GM23338 (cell line): ENCODE data around the gene FAM167B. TPM values are rescaled to one million over a fixed set of nuclear protein-coding genes. Genes with fewer than 3 reads are reported as not detected.

Experiments used
- ATAC-seq: fragments of 200-7000 bp; cut with Tn5 transposase; 3 replicates; pipeline ENCODE4 v1.9.1; 2020
- DNase-seq: peaks from one replicate; pipeline ENCODE4 v3.0.0-alpha.2; 2015; ENCODE audit warnings: low spot score
- H2AFZ ChIP-seq: fragments of 200-600 bp; sonication (generic); 2 replicates; pipeline ENCODE4 v1.8.0; 2016; ENCODE audit warnings: antibody characterized with exemption, mild to moderate bottlenecking, moderate library complexity
- H3F3A ChIP-seq: fragments of 200-600 bp; sonication (generic); replicated peaks from 2 replicates; pipeline ENCODE4 v1.8.0; 2017; ENCODE audit warnings: antibody characterized with exemption, mixed run types, low read depth
- H3K27ac ChIP-seq: fragments of 200-600 bp; sonication (generic); 2 replicates; pipeline ENCODE4 v1.6.1; 2016; ENCODE audit warnings: low read depth
- H3K27me3 ChIP-seq: fragments of 200-600 bp; sonication (generic); 2 replicates; pipeline ENCODE4 v1.8.0; 2016; ENCODE audit warnings: mild to moderate bottlenecking, mixed run types, moderate library complexity; ENCODE audit not compliant: insufficient read depth
- H3K36me3 ChIP-seq: fragments of 200-600 bp; sonication (generic); 2 replicates; pipeline ENCODE4 v1.8.0; 2016; ENCODE audit warnings: mild to moderate bottlenecking; ENCODE audit not compliant: insufficient read depth
- H3K4me1 ChIP-seq: fragments of 200-600 bp; sonication (generic); 2 replicates; pipeline ENCODE4 v1.8.0; 2016; ENCODE audit warnings: mild to moderate bottlenecking, moderate library complexity; ENCODE audit not compliant: insufficient read depth
- H3K4me2 ChIP-seq: fragments of 200-600 bp; sonication (generic); 2 replicates; pipeline ENCODE4 v1.7.1; 2017; ENCODE audit warnings: mixed run types
- H3K4me3 ChIP-seq: fragments of 200-600 bp; sonication (generic); 2 replicates; pipeline ENCODE4 v1.6.1; 2016; ENCODE audit warnings: mixed run types
- H3K79me2 ChIP-seq: fragments of 200-600 bp; sonication (generic); replicated peaks from 2 replicates; pipeline ENCODE4 v1.8.0; 2017; ENCODE audit warnings: mild to moderate bottlenecking; ENCODE audit not compliant: insufficient read depth
- H3K9me2 ChIP-seq: fragments of 200-600 bp; sonication (generic); 2 replicates; pipeline ENCODE4 v1.8.0; 2017; ENCODE audit not compliant: insufficient read depth
- H4K20me1 ChIP-seq: fragments of 200-600 bp; sonication (generic); replicated peaks from 2 replicates; pipeline ENCODE4 v1.8.0; 2017; ENCODE audit warnings: mild to moderate bottlenecking; ENCODE audit not compliant: insufficient read depth
- H3K27ac Mint-ChIP-seq: 2 replicates; pipeline ENCODE4 v1.8.0; 2020; ENCODE audit warnings: inconsistent platforms, mild to moderate bottlenecking, moderate library complexity, mixed read lengths
- H3K27me3 Mint-ChIP-seq: 3 replicates; pipeline ENCODE4 v1.8.0; 2022; ENCODE audit warnings: low read depth, mild to moderate bottlenecking, moderate library complexity, mixed read lengths, inconsistent platforms; ENCODE audit not compliant: insufficient read depth, poor library complexity
- H3K36me3 Mint-ChIP-seq: 3 replicates; pipeline ENCODE4 v1.8.0; 2021; ENCODE audit warnings: low read depth, mild to moderate bottlenecking, inconsistent platforms, moderate library complexity, mixed read lengths
- H3K4me1 Mint-ChIP-seq: 3 replicates; pipeline ENCODE4 v1.8.0; 2020; ENCODE audit warnings: mild to moderate bottlenecking, inconsistent platforms, mixed read lengths
- H3K4me3 Mint-ChIP-seq: 3 replicates; pipeline ENCODE4 v1.8.0; 2021; ENCODE audit warnings: moderate library complexity, mild to moderate bottlenecking, inconsistent platforms, mixed read lengths
- H3K9me3 Mint-ChIP-seq: 3 replicates; pipeline ENCODE4 v1.8.0; 2020; ENCODE audit warnings: moderate library complexity, mild to moderate bottlenecking, inconsistent platforms, mixed read lengths
- EZH2phosphoT487 ChIP-seq: fragments of 200-600 bp; sonication (generic); IDR thresholded peaks from one replicate; pipeline ENCODE4 v1.8.1; 2018; ENCODE audit warnings: antibody characterized with exemption; ENCODE audit not compliant: unreplicated experiment
- NANOG ChIP-seq: IDR thresholded peaks from 2 replicates; pipeline ENCODE4 v1.6.1; 2016; ENCODE audit warnings: antibody characterized with exemption, borderline replicate concordance
- REST ChIP-seq: IDR thresholded peaks from one replicate; pipeline ENCODE4 v1.6.1; 2018; ENCODE audit warnings: antibody characterized with exemption; ENCODE audit not compliant: unreplicated experiment
- STAT1 ChIP-seq: IDR thresholded peaks from one replicate; pipeline ENCODE4 v1.6.1; 2016; ENCODE audit warnings: antibody characterized with exemption; ENCODE audit not compliant: unreplicated experiment
- polyA plus RNA-seq: library from polyadenylated mRNA; unstranded; fragments of >200 nt; fragmentation: Nextera tagmentation; extraction: Ambion mirVana; gene quantifications from 2 replicates; pipeline ENCODE4 v1.2.1, GENCODE V29; 2016
- total RNA-seq: library from RNA; depleted of rRNA; stranded (reverse); fragments of >200 nt; shearing (Covaris generic); gene quantifications from 2 replicates; pipeline ENCODE4 v1.2.3, GENCODE V29; 2014
- TF ChIP-seq, protein P1 (sequence below), 2 experiments: fragments of 200-600 bp in 1 of 2; sonication (generic) in 1 of 2; conservative IDR thresholded peaks; 2 replicates each; pipeline versions ENCODE4 v1.5.1 to v1.6.1; 2016 to 2017; ENCODE audit warnings: antibody characterized with exemption in 2 of 2, low read depth in 2 of 2, mild to moderate bottlenecking in 2 of 2, moderate library complexity in 1 of 2

Gene FAM167B
- total and polyA plus RNA-seq, 2 experiments from 2014 or later, result 0.31 to 2.2 TPM

DNA sequence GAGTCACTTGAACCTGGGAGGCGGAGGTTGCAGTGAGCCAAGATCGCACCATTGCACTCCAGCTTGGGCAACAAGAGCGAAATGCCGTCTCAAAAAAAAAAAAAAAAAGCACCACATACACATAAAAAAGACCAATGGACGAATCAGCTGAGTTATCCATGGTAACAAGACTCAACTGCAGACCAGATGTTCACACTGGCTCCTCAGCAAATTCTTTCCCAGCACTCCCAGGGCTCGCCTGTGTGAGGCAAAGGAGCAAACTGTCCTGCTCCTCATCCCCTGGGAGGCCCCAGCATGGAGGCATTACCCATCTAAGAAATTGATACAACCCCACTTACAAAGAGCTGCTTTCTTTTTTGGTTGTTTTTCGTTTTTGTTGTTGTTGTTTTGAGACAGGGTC, 28.0 kb upstream of the FAM167B start (continued):
- TF ChIP-seq EZH2phosphoT487 (no peak), STAT1 (no peak), NANOG (no peak), REST (no peak)
- TF ChIP-seq, protein P1, sequence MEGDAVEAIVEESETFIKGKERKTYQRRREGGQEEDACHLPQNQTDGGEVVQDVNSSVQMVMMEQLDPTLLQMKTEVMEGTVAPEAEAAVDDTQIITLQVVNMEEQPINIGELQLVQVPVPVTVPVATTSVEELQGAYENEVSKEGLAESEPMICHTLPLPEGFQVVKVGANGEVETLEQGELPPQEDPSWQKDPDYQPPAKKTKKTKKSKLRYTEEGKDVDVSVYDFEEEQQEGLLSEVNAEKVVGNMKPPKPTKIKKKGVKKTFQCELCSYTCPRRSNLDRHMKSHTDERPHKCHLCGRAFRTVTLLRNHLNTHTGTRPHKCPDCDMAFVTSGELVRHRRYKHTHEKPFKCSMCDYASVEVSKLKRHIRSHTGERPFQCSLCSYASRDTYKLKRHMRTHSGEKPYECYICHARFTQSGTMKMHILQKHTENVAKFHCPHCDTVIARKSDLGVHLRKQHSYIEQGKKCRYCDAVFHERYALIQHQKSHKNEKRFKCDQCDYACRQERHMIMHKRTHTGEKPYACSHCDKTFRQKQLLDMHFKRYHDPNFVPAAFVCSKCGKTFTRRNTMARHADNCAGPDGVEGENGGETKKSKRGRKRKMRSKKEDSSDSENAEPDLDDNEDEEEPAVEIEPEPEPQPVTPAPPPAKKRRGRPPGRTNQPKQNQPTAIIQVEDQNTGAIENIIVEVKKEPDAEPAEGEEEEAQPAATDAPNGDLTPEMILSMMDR (conservative IDR thresholded peaks at IDR 0.05; ENCODE audit: low read depth in 2 of 2), result no peak

DNA sequence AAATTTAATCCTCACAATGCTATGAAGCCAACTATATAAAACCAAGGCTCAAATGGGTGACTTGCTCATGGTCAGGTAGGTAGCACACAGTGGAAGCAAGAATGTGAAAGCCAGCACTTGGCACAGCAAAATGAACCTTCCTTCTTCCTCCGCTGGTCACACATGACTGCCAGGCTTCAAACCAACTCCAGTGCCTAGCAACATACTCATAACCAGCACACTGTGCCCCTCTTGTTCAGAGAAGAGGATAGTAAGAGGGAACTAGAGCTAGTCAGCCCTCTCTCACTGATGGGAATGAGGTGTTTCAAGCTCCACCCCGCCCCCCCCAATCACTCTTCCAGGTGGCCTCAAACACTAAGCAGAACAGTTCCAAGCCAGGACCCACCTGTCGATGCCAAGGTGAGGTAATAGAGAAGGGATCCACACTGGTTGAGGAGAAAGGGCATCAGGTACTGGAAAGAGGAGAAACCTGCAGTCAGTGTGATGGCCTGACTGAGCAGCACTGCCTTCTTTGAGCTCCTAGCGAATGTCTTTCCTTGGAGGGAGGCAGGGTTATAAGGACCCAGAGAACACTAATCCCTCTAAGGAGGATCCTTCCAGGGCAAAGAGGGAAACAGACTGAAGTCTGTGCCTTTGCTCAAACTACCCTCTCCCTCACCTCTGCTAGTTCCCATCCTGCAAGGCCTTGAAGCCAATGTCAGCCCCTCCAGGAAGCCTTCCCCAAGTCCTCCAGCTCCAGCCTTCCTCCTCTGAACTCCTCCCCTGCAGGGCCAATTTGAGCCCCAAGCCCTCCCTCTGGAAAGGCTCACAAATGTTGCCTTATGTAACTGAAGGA, 26.1 kb upstream of the FAM167B start:
- H3K4me1 Mint-ChIP-seq, result peaks cover 17% of the 10 kb centered on the region
- H3K79me2 ChIP-seq, result peaks cover 30% of the 10 kb centered on the region
- H3K27ac ChIP-seq, result peak overlapping the region; percentile 68; the same call in 1 of the 2 replicates
- peak overlapping the region; percentile 98; the same call in 1 of the 2 replicates for H3K27ac Mint-ChIP-seq
- TF ChIP-seq NANOG, result no peak
- H3K9me2 ChIP-seq, result no peaks in the 10 kb centered on the region
- no peaks in the 10 kb centered on the region for H3K9me3 Mint-ChIP-seq
- H3K4me1 ChIP-seq, result peaks cover 10% of the 10 kb centered on the region
- H3K4me3 ChIP-seq, result peak overlapping the region; percentile 93
- peak overlapping the region; percentile 99 for H3K4me3 Mint-ChIP-seq
- no peak for DNase-seq
- no peak overlapping the region for H2AFZ ChIP-seq
- peaks cover 15% of the 10 kb centered on the region for H3F3A ChIP-seq
- H3K36me3 ChIP-seq, result peaks cover 21% of the 10 kb centered on the region
- peaks cover 5% of the 10 kb centered on the region; the same call in 1 of the 2 replicates for H4K20me1 ChIP-seq
- peak overlapping the region; percentile 99 for H3K4me2 ChIP-seq
- no peak for ATAC-seq
- H3K27me3 ChIP-seq, result no peaks in the 10 kb centered on the region
- H3K27me3 Mint-ChIP-seq, result peaks cover 11% of the 10 kb centered on the region
- peaks cover 39% of the 10 kb centered on the region for H3K36me3 Mint-ChIP-seq

DNA sequence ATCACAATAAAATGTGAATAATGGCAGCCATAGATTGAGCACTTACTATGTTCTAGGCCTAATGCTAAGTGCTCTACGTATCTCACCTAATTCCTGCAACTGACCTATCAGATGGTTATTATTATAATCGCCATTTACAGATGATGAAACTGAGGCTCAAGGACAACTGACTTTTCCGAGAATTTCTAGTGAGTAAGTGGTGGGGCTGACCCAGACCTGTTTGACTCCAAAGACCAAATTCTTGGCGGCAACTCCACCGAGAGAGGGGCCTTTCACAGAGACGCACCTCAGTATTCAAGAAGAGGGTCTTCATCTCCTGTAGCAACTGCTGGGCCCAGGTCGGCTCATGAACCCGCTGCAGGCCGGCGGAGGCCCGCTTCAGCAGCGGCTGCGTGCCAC, 25.4 kb upstream of the FAM167B start:
- DNase-seq (no peak), ATAC-seq (no peak)
- Histone ChIP-seq H3K79me2 (peaks cover 30% of the 10 kb centered on the region), H2AFZ (peak overlapping the region; percentile 19; the same call in 1 of the 2 replicates), H3K4me3 (peak overlapping the region; percentile 93), H3K4me2 (peak overlapping the region; percentile 99), H3K27me3 (no peaks in the 10 kb centered on the region), H3K27ac (peak overlapping the region; percentile 68; the same call in 1 of the 2 replicates), H4K20me1 (peaks cover 8% of the 10 kb centered on the region; the same call in 1 of the 2 replicates), H3F3A (peaks cover 15% of the 10 kb centered on the region), H3K9me2 (no peaks in the 10 kb centered on the region), H3K4me1 (peaks cover 10% of the 10 kb centered on the region), H3K36me3 (peaks cover 26% of the 10 kb centered on the region)
- Mint-ChIP-seq H3K4me3 (peak overlapping the region; percentile 99), H3K27me3 (peaks cover 7% of the 10 kb centered on the region), H3K9me3 (no peaks in the 10 kb centered on the region), H3K36me3 (peaks cover 40% of the 10 kb centered on the region), H3K4me1 (peaks cover 17% of the 10 kb centered on the region), H3K27ac (peak overlapping the region; percentile 98)
- TF ChIP-seq REST, result no peak
- no peak for TF ChIP-seq EZH2phosphoT487
